ENCODE results near the gene TENM4. TPM values are rescaled to one million over a fixed set of nuclear protein-coding genes. Genes with fewer than 3 reads are reported as not detected.

TENM4 gene
- total RNA-seq, 4 donors from 2014 or later, result 4.0 to 14.6 (median 4.5) TPM

GRCh38 chr11:78733031-78733430 lies 707.8 kb downstream of the TENM4 start:
- TF ChIP-seq, protein P1, sequence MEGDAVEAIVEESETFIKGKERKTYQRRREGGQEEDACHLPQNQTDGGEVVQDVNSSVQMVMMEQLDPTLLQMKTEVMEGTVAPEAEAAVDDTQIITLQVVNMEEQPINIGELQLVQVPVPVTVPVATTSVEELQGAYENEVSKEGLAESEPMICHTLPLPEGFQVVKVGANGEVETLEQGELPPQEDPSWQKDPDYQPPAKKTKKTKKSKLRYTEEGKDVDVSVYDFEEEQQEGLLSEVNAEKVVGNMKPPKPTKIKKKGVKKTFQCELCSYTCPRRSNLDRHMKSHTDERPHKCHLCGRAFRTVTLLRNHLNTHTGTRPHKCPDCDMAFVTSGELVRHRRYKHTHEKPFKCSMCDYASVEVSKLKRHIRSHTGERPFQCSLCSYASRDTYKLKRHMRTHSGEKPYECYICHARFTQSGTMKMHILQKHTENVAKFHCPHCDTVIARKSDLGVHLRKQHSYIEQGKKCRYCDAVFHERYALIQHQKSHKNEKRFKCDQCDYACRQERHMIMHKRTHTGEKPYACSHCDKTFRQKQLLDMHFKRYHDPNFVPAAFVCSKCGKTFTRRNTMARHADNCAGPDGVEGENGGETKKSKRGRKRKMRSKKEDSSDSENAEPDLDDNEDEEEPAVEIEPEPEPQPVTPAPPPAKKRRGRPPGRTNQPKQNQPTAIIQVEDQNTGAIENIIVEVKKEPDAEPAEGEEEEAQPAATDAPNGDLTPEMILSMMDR (IDR thresholded peaks at IDR 0.05; ENCODE audit: low read depth), result no peak

DNA sequence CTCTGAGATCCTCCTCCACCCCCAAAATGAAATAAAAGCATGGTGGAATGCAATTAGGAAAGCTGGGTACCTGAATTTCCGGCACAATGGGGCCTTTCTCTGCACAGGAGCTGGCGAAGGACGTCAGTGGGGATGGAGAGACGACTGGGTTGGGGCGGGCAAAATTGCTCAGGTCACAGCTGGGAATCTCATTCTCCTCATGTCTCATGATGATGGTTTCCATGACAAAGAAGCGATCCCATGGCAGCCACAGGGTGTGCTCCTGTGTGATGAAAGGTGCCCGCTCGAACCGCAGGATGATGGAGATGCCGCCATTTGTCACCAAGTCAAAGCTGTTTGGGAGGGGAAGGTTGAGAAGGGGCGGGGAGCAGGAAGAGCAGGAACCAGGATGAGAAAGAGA lies 708.6 kb downstream of the TENM4 start:
- TF ChIP-seq, protein P1 (IDR thresholded peaks at IDR 0.05; ENCODE audit: low read depth), result no peak

DNA sequence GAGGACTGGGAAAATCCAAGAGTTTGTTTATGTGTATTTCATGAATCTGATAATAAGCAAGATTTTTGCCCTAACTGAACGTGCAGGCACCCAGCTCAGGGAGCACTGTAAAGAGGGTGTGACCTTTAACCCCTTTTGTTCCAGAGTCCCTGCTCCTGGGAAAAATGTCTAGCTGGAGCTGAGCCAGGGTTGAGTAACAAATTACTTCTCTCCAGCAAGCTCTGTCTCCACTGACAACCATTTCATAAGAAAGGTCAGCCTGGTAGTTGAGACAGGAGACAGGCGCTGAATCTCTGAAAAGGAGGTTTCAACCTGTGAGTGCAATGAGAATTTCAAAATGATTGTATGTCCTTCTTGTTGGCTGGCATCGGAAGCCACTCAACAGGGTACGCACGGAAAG lies 709.8 kb downstream of the TENM4 start:
- TF ChIP-seq, protein P1 (IDR thresholded peaks at IDR 0.05; ENCODE audit: low read depth), result no peak

GRCh38 chr11:78730267-78730824 lies 710.5 kb downstream of the TENM4 start:
- TF ChIP-seq, protein P1 (IDR thresholded peaks at IDR 0.05; ENCODE audit: low read depth), result no peak

- TF ChIP-seq, protein P1 (IDR thresholded peaks at IDR 0.05; ENCODE audit: low read depth), result no peak
These were observed 713.0 kb downstream of the TENM4 start for GRCh38 chr11:78727816-78728215.

- TF ChIP-seq, protein P1 (IDR thresholded peaks at IDR 0.05; ENCODE audit: low read depth), result no peak
These were observed 715.6 kb downstream of the TENM4 start for GRCh38 chr11:78725200-78725599.

DNA sequence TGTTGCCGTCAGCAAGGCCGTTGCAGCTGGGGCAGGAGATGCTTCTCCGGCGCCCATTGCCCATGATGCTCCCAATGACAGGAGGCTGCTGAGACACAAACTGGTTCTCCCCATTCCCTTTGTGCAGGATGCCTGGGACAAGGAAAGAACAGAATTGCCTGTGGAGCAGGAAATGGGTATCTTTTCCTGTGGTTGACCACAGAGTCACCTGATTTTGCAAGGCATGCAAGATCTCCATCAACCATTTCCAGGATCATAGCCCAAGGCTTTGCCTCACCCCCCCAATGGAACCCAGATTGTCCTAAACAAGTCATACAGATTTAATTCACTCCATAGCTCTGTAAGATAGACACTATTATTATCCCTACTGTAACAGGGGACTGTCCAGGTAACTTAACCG lies 718.0 kb downstream of the TENM4 start:
- TF ChIP-seq, protein P1 (IDR thresholded peaks at IDR 0.05; ENCODE audit: low read depth), result no peak

All from subcutaneous adipose tissue (tissue), 4 donors.